Measurements from ENCODE around the gene CAMK1D.

DNA sequence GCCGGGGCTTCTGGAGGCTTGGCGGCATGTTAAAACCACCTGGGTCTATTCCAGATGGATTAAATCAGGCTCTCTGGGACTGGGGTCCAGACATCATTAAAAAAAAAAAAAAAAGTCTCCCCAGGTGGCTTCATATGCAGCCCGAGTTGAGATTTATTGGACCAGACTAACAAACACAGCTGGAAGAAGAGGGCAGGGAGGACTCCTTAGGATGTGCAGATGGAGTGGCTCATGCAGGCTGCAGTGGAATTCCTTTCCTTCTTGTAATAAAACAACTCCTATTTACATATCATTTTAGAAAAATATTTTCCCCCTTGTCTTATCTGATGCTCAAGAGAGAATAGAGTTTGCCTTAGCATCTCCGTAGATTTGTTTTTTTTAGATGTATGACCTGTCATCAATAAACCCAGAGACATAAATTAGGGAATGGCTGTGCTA lies 238.1 kb downstream of the CAMK1D start:
- TF ChIP-seq POLR2A (IDR thresholded peaks at IDR 0.05) (no peak), EP300 (IDR thresholded peaks at IDR 0.05) (no peak)
- TF ChIP-seq, protein P1, sequence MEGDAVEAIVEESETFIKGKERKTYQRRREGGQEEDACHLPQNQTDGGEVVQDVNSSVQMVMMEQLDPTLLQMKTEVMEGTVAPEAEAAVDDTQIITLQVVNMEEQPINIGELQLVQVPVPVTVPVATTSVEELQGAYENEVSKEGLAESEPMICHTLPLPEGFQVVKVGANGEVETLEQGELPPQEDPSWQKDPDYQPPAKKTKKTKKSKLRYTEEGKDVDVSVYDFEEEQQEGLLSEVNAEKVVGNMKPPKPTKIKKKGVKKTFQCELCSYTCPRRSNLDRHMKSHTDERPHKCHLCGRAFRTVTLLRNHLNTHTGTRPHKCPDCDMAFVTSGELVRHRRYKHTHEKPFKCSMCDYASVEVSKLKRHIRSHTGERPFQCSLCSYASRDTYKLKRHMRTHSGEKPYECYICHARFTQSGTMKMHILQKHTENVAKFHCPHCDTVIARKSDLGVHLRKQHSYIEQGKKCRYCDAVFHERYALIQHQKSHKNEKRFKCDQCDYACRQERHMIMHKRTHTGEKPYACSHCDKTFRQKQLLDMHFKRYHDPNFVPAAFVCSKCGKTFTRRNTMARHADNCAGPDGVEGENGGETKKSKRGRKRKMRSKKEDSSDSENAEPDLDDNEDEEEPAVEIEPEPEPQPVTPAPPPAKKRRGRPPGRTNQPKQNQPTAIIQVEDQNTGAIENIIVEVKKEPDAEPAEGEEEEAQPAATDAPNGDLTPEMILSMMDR (IDR thresholded peaks at IDR 0.05): no peak
